ENCODE data around the gene MARCO. TPM values are rescaled to one million over a fixed set of nuclear protein-coding genes. Genes with fewer than 3 reads are reported as not detected.

The MARCO gene
- total and polyA plus RNA-seq, 2 experiments from 2014 or later = not detected

DNA sequence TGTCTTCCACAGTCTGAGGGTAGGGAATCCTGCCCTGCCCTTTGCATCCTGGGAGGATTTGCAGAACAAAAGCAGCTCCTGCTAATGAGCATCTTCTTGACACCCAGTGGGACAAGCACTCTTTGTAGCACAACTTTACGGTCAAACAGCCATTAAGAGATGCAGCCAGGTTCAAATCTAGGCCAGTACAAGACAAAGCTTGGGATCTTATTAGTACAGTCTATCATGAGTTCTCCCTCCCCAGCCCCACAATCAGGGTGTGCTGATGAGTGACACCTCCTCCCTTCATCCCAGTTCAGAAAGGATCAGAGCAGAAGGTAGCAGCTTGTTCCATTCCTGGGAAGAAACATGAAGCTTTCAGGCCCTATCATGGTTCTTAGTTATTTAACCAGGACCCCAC, 41.9 kb downstream of the MARCO start:
- no peaks in the 10 kb centered on the region for H4K20me1 ChIP-seq (replicated peaks; ENCODE audit: insufficient read depth)
- DNase-seq (ENCODE audit: low spot score) (no peak), ATAC-seq (no peak)
- Mint-ChIP-seq H3K27me3 (ENCODE audit: insufficient read depth, low read depth, poor library complexity) (peaks cover 3% of the 10 kb centered on the region), H3K36me3 (ENCODE audit: low read depth) (no peaks in the 10 kb centered on the region), H3K4me3 (no peak overlapping the region), H3K4me1 (no peaks in the 10 kb centered on the region), H3K27ac (no peak overlapping the region), H3K9me3 (no peaks in the 10 kb centered on the region)
- no peaks in the 10 kb centered on the region for H3K36me3 ChIP-seq (ENCODE audit: insufficient read depth)
- H3F3A ChIP-seq (replicated peaks; ENCODE audit: low read depth) = no peaks in the 10 kb centered on the region
- H3K4me2 ChIP-seq = no peak overlapping the region
- H3K9me2 ChIP-seq (ENCODE audit: insufficient read depth) = no peaks in the 10 kb centered on the region
- H3K79me2 ChIP-seq (replicated peaks; ENCODE audit: insufficient read depth) = no peaks in the 10 kb centered on the region
- TF ChIP-seq POLR2AphosphoS5 (IDR thresholded peaks at IDR 0.05; ENCODE audit: low read depth) = no peak
- no peak for TF ChIP-seq EZH2 (IDR thresholded peaks at IDR 0.05; ENCODE audit: low read depth, unreplicated experiment)
- no peak for TF ChIP-seq NANOG (IDR thresholded peaks at IDR 0.05; ENCODE audit: borderline replicate concordance)
- TF ChIP-seq STAT1 (IDR thresholded peaks at IDR 0.05; ENCODE audit: unreplicated experiment) = no peak
- TF ChIP-seq, protein P1, sequence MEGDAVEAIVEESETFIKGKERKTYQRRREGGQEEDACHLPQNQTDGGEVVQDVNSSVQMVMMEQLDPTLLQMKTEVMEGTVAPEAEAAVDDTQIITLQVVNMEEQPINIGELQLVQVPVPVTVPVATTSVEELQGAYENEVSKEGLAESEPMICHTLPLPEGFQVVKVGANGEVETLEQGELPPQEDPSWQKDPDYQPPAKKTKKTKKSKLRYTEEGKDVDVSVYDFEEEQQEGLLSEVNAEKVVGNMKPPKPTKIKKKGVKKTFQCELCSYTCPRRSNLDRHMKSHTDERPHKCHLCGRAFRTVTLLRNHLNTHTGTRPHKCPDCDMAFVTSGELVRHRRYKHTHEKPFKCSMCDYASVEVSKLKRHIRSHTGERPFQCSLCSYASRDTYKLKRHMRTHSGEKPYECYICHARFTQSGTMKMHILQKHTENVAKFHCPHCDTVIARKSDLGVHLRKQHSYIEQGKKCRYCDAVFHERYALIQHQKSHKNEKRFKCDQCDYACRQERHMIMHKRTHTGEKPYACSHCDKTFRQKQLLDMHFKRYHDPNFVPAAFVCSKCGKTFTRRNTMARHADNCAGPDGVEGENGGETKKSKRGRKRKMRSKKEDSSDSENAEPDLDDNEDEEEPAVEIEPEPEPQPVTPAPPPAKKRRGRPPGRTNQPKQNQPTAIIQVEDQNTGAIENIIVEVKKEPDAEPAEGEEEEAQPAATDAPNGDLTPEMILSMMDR (conservative IDR thresholded peaks at IDR 0.05; ENCODE audit: low read depth in 2 of 2) = no peak
- TF ChIP-seq EZH2phosphoT487 (IDR thresholded peaks at IDR 0.05; ENCODE audit: unreplicated experiment) = no peak
- TF ChIP-seq REST (IDR thresholded peaks at IDR 0.05; ENCODE audit: unreplicated experiment) = no peak
- TF ChIP-seq, protein P2, sequence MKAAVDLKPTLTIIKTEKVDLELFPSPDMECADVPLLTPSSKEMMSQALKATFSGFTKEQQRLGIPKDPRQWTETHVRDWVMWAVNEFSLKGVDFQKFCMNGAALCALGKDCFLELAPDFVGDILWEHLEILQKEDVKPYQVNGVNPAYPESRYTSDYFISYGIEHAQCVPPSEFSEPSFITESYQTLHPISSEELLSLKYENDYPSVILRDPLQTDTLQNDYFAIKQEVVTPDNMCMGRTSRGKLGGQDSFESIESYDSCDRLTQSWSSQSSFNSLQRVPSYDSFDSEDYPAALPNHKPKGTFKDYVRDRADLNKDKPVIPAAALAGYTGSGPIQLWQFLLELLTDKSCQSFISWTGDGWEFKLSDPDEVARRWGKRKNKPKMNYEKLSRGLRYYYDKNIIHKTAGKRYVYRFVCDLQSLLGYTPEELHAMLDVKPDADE (IDR thresholded peaks at IDR 0.05) = no peak
- no peak for TF ChIP-seq ZNF331 (CRISPR knock-in tag; IDR thresholded peaks at IDR 0.05; ENCODE audit: low read depth)
- TF ChIP-seq, protein P3, sequence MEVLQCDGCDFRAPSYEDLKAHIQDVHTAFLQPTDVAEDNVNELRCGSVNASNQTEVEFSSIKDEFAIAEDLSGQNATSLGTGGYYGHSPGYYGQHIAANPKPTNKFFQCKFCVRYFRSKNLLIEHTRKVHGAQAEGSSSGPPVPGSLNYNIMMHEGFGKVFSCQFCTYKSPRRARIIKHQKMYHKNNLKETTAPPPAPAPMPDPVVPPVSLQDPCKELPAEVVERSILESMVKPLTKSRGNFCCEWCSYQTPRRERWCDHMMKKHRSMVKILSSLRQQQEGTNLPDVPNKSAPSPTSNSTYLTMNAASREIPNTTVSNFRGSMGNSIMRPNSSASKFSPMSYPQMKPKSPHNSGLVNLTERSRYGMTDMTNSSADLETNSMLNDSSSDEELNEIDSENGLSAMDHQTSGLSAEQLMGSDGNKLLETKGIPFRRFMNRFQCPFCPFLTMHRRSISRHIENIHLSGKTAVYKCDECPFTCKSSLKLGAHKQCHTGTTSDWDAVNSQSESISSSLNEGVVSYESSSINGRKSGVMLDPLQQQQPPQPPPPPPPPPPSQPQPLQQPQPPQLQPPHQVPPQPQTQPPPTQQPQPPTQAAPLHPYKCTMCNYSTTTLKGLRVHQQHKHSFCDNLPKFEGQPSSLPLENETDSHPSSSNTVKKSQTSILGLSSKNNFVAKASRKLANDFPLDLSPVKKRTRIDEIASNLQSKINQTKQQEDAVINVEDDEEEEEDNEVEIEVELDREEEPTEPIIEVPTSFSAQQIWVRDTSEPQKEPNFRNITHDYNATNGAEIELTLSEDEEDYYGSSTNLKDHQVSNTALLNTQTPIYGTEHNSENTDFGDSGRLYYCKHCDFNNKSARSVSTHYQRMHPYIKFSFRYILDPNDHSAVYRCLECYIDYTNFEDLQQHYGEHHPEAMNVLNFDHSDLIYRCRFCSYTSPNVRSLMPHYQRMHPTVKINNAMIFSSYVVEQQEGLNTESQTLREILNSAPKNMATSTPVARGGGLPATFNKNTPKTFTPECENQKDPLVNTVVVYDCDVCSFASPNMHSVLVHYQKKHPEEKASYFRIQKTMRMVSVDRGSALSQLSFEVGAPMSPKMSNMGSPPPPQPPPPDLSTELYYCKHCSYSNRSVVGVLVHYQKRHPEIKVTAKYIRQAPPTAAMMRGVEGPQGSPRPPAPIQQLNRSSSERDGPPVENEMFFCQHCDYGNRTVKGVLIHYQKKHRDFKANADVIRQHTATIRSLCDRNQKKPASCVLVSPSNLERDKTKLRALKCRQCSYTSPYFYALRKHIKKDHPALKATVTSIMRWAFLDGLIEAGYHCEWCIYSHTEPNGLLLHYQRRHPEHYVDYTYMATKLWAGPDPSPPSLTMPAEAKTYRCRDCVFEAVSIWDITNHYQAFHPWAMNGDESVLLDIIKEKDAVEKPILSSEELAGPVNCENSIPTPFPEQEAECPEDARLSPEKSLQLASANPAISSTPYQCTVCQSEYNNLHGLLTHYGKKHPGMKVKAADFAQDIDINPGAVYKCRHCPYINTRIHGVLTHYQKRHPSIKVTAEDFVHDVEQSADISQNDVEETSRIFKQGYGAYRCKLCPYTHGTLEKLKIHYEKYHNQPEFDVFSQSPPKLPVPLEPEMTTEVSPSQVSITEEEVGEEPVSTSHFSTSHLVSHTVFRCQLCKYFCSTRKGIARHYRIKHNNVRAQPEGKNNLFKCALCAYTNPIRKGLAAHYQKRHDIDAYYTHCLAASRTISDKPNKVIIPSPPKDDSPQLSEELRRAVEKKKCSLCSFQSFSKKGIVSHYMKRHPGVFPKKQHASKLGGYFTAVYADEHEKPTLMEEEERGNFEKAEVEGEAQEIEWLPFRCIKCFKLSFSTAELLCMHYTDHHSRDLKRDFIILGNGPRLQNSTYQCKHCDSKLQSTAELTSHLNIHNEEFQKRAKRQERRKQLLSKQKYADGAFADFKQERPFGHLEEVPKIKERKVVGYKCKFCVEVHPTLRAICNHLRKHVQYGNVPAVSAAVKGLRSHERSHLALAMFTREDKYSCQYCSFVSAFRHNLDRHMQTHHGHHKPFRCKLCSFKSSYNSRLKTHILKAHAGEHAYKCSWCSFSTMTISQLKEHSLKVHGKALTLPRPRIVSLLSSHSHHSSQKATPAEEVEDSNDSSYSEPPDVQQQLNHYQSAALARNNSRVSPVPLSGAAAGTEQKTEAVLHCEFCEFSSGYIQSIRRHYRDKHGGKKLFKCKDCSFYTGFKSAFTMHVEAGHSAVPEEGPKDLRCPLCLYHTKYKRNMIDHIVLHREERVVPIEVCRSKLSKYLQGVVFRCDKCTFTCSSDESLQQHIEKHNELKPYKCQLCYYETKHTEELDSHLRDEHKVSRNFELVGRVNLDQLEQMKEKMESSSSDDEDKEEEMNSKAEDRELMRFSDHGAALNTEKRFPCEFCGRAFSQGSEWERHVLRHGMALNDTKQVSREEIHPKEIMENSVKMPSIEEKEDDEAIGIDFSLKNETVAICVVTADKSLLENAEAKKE (CRISPR knock-in tag; IDR thresholded peaks at IDR 0.05) = no peak
- TF ChIP-seq CREB1 (CRISPR knock-in tag; IDR thresholded peaks at IDR 0.05; ENCODE audit: low read depth) = no peak
- TF ChIP-seq JUNB (IDR thresholded peaks at IDR 0.05; ENCODE audit: unreplicated experiment) = no peak
- no peak for TF ChIP-seq ZNF114 (CRISPR knock-in tag; IDR thresholded peaks at IDR 0.05)
- no peak overlapping the region for H3K27ac ChIP-seq (ENCODE audit: low read depth)
- H3K27me3 ChIP-seq (ENCODE audit: insufficient read depth) = no peaks in the 10 kb centered on the region
- H3K4me3 ChIP-seq = no peak overlapping the region
- H2AFZ ChIP-seq = no peak overlapping the region
- H3K4me1 ChIP-seq (ENCODE audit: insufficient read depth) = no peaks in the 10 kb centered on the region
